GM19099 (cell line): ENCODE data around the gene SPEF2.

Experiments
- POLR2A ChIP-seq: IDR thresholded peaks from 3 replicates; pipeline ENCODE4 v1.6.1; 2011; ENCODE audit warnings: low read depth; ENCODE audit not compliant: insufficient read length; ENCODE audit errors: extremely low read depth

The SPEF2 gene

GRCh38 chr5:35741971-35742370 lies 124.3 kb downstream of the SPEF2 start:
- no peak for TF ChIP-seq POLR2A

GRCh38 chr5:35743644-35744043 lies 126.0 kb downstream of the SPEF2 start:
- no peak for TF ChIP-seq POLR2A

DNA sequence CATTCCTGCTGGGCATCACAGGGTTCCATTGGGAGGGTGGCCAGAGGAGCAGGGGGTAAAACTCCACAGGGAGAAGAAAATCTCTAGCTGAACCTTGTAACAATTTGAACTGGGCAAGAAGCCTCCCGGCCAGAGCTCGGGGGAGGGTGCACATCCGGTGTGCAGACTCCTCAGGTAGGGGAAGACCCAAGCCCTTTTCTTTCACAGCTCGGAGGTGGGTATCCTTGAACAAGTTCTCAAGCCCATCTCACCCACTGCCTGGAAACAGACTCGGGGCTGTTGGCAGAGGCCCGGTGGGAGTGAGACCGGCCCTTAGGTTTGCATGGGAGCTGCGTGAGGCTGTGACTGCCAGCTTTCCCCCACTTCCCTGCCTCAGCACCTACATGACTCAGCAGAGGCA lies 127.5 kb downstream of the SPEF2 start:
- no peak for TF ChIP-seq POLR2A

DNA sequence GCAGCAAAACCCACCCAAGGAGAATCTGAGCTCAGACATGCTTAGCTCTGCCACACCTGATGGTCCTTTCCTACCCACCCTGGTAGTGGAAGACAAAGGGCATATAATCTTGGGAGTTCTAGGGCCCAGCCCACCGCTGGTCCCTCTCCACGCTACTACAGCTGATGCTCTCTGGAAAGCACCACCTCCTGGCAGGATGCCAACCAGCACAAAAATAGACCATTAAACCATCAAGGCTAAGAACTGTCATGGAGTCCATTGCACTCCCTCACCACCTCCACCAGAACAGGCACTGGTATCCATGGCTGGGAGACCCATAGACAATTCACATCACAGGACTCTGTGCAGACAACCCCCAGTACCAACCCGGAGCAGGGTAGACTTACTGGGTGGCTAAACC lies 128.0 kb downstream of the SPEF2 start:
- TF ChIP-seq POLR2A, result no peak

- TF ChIP-seq POLR2A, result no peak
These were observed 134.3 kb downstream of the SPEF2 start for GRCh38 chr5:35752012-35752411.

- no peak for TF ChIP-seq POLR2A
These were observed 135.8 kb downstream of the SPEF2 start for GRCh38 chr5:35753500-35753899.

- no peak for TF ChIP-seq POLR2A
These were observed 136.8 kb downstream of the SPEF2 start for GRCh38 chr5:35754481-35754880.

- no peak for TF ChIP-seq POLR2A
These were observed 138.3 kb downstream of the SPEF2 start for GRCh38 chr5:35755966-35756365.

GRCh38 chr5:35758151-35758724 lies 140.6 kb downstream of the SPEF2 start:
- no peak for TF ChIP-seq POLR2A

GRCh38 chr5:35761541-35761940 lies 143.9 kb downstream of the SPEF2 start:
- TF ChIP-seq POLR2A, result no peak

DNA sequence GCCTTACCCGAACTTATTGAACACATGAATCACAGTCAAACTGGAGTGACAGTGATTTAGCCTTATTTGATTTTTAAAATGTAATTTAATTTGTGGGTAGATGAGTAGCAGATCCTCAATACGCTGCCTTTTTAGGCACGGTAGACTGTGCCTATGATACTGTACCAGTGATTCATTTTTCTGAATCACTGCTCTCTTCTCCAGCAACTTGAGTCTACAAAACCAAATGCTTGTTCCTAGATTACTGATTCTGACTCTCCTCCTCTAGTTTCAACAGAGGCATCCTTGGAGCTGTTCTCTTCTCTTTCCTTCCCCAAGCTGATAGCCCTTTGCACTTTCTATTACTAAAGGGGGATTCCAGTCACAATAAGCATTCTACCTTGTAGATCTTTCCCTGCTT lies 144.7 kb downstream of the SPEF2 start:
- TF ChIP-seq POLR2A, result no peak

GRCh38 chr5:35765921-35766320 lies 148.3 kb downstream of the SPEF2 start:
- TF ChIP-seq POLR2A, result no peak

DNA sequence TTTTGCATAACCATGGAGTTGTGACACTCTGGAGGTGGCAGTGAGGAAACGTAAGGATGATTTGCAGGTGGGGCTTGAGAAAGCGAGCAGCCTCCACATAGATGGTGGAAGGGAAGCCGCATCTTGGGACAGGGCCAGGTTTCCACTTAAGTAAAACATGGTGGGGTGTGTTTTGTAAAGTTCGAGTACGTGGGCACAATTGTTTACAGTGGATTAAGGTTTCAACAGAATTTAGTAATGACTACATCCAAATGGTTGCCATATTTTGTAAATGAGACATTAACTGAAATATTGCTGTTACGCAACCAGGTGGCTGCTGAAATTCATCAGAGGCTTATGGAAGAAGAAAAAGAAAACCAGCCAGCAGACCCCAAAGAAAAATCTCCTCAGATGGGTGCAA lies 153.6 kb downstream of the SPEF2 start:
- TF ChIP-seq POLR2A, result no peak

GRCh38 chr5:35771839-35772238 lies 154.2 kb downstream of the SPEF2 start:
- TF ChIP-seq POLR2A, result no peak

DNA sequence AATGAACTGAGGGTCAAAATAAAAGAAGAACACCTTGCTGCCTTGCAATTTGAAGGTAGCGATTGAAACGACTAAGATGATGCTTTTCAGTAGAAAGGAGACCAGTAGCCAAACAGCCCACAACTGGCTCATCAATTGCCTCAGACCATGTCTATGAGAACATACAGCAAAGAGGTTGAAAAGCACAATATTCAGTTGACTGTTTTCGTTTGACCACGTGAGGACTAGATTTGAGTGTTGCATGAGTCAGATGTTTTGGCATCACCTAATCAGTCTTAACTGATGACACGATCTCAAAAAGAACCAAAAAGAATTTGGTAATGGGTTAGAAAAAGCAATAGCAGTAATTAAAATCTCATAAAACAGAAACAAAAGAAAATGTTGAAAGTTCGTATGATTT lies 156.3 kb downstream of the SPEF2 start:
- no peak for TF ChIP-seq POLR2A

DNA sequence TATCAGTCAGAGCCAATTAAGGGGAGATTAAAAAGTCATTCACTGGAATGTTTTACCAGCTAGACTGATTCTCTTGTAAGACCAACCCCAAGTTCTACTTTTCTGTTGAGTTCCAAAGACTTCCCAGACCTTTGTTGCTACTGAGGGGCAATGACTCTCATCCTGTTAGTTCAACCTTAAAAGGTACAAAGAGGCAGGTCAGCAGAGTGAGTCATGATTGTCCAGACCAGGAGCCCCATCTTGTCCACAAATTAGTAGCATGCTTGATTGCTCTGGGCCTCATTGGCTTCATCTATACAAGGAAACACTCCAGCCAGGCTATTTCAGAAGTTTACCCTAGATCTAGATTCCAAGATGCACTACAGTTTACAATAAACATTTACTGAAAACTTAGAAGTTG lies 159.1 kb downstream of the SPEF2 start:
- no peak for TF ChIP-seq POLR2A

DNA sequence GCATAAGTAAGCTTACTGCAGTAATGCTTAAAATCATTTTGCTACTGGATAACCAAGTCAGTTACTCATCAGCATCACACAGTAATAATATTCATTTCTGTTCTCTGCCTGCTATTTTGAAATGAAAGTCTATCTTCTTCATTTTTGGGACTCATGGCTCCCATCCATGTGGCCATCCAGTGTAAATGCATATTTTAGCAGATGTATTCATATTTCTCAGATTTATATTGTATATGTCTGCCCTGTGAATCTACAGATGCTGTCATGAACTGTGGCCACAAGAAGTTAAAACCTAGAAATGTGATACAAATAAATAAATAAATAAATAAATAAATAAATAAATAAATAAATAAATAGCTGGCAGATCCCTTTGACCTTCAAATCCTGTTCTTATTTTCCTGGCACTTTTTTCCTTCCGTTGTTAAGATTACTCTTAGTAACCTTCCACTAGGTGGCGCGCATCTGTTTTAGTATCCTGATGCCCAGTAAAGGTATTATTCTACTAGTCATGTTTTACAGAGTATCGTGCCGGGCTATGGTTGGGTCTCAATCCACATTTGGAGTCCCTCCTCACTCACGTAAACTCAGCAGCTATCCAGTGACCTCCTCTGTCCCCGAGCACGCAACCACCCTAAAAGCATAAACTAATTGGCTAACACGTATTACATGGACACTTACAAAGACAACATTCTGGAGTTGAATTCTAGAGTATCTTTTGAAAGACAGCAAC lies 159.9 kb downstream of the SPEF2 start:
- no peak for TF ChIP-seq POLR2A
